Measurements from ENCODE around the gene ROBO1. TPM values are rescaled to one million over a fixed set of nuclear protein-coding genes. Genes with fewer than 3 reads are reported as not detected.

ROBO1 gene
- total RNA-seq, 2 experiments from 2014 or later = 0.36 to 0.69 TPM

DNA sequence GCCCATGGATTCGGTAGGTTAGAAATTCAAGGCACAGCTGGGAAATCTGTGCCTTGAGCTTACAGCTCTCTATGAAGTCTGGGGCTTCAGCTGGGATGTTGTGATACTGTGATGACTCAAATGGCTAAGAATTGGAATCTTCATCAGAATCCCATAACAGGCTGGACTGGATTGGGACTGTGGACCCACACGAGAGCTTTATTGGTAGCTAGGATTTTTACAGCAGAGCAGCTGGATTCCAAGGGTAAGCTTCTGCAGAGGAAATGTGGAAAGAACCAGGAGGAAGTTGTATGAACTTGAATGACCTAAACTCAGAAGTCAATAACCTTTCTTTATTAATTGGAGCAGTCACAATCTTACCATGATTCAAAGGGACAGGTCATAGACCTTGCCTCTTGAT, 1187.1 kb downstream of the ROBO1 start:
- Histone ChIP-seq H3K4me1 (ENCODE audit: insufficient read depth, low read length) (no peaks in the 10 kb centered on the region), H3K27me3 (ENCODE audit: control insufficient read depth in 1 of 2, insufficient read depth in 2 of 2, low read length in 2 of 2) (no peaks in the 10 kb centered on the region), H3K9me3 (ENCODE audit: control insufficient read depth in 1 of 2, insufficient read depth in 1 of 2, low read length in 2 of 2) (no peaks in the 10 kb centered on the region), H3K27ac (ENCODE audit: low read depth in 1 of 2, low read length in 2 of 2) (no peak overlapping the region), H3K4me3 (ENCODE audit: low read length) (no peak overlapping the region), H3K36me3 (ENCODE audit: insufficient read depth, low read length) (no peaks in the 10 kb centered on the region)
- no peaks in the 10 kb centered on the region for H3K4me1 Mint-ChIP-seq (ENCODE audit: low read depth)
- DNase-seq = no peak
- no peaks in the 10 kb centered on the region for H3K9me3 Mint-ChIP-seq
- ChIA-PET CTCF (no interaction called here), POLR2A (no interaction called here)
- no peaks in the 10 kb centered on the region for H3K36me3 Mint-ChIP-seq (ENCODE audit: low read depth)
- no peak for ATAC-seq (ENCODE audit: poor library complexity)
- TF ChIP-seq, protein P1, sequence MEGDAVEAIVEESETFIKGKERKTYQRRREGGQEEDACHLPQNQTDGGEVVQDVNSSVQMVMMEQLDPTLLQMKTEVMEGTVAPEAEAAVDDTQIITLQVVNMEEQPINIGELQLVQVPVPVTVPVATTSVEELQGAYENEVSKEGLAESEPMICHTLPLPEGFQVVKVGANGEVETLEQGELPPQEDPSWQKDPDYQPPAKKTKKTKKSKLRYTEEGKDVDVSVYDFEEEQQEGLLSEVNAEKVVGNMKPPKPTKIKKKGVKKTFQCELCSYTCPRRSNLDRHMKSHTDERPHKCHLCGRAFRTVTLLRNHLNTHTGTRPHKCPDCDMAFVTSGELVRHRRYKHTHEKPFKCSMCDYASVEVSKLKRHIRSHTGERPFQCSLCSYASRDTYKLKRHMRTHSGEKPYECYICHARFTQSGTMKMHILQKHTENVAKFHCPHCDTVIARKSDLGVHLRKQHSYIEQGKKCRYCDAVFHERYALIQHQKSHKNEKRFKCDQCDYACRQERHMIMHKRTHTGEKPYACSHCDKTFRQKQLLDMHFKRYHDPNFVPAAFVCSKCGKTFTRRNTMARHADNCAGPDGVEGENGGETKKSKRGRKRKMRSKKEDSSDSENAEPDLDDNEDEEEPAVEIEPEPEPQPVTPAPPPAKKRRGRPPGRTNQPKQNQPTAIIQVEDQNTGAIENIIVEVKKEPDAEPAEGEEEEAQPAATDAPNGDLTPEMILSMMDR (IDR thresholded peaks at IDR 0.05) = no peak
- no peak overlapping the region for H3K4me3 Mint-ChIP-seq
- intact Hi-C loops (cut with DNase I, micrococcal nuclease) = no loop called here
- no peaks in the 10 kb centered on the region for H3K27me3 Mint-ChIP-seq
- no peak overlapping the region for H3K27ac Mint-ChIP-seq

- H3K36me3 ChIP-seq (ENCODE audit: insufficient read depth, low read length) = no peaks in the 10 kb centered on the region
- no peak overlapping the region for H3K4me3 ChIP-seq (ENCODE audit: low read length)
- H3K27ac Mint-ChIP-seq = no peak overlapping the region
- ChIA-PET POLR2A (no interaction called here), CTCF (no interaction called here)
- H3K27me3 Mint-ChIP-seq = no peaks in the 10 kb centered on the region
- no peak overlapping the region for H3K4me3 Mint-ChIP-seq
- DNase-seq (no peak), ATAC-seq (ENCODE audit: poor library complexity) (no peak)
- intact Hi-C loops (cut with DNase I, micrococcal nuclease) = no loop called here
- peaks cover 9% of the 10 kb centered on the region for H3K9me3 Mint-ChIP-seq
- H3K36me3 Mint-ChIP-seq (ENCODE audit: low read depth) = no peaks in the 10 kb centered on the region
- H3K9me3 ChIP-seq (ENCODE audit: control insufficient read depth in 1 of 2, insufficient read depth in 1 of 2, low read length in 2 of 2) = no peaks in the 10 kb centered on the region
- TF ChIP-seq, protein P1 (IDR thresholded peaks at IDR 0.05) = no peak
- H3K4me1 ChIP-seq (ENCODE audit: insufficient read depth, low read length) = no peaks in the 10 kb centered on the region
- no peaks in the 10 kb centered on the region for H3K4me1 Mint-ChIP-seq (ENCODE audit: low read depth)
- no peaks in the 10 kb centered on the region for H3K27me3 ChIP-seq (ENCODE audit: control insufficient read depth in 1 of 2, insufficient read depth in 2 of 2, low read length in 2 of 2)
- no peak overlapping the region for H3K27ac ChIP-seq (ENCODE audit: low read depth in 1 of 2, low read length in 2 of 2)
Measured at GRCh38 chr3:78571486-78571885, 1196.3 kb downstream of the ROBO1 start.

DNA sequence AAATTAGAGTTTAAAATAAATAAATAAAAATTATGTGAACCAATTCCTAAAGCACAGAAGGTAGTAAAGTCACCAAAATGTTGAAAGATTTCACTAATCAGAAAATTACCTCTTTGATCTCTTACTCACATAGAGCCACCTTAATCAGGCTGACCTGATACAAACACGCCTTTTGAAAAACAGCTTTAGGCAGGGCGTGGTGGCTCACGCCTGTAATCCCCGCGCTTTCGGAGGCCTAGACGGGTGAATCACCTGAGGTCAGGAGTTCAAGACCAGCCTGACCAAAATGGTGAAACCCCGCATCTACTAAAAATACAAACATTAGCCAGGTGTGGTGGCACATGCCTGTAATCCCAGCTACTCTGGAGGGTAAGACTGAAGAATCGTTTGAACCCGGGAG, 1197.3 kb downstream of the ROBO1 start:
- DNase-seq (no peak), ATAC-seq (ENCODE audit: poor library complexity) (no peak)
- no peaks in the 10 kb centered on the region for H3K36me3 ChIP-seq (ENCODE audit: insufficient read depth, low read length)
- Mint-ChIP-seq H3K27me3 (no peaks in the 10 kb centered on the region), H3K9me3 (peaks cover 9% of the 10 kb centered on the region), H3K4me3 (no peak overlapping the region), H3K4me1 (ENCODE audit: low read depth) (no peaks in the 10 kb centered on the region), H3K27ac (no peak overlapping the region), H3K36me3 (ENCODE audit: low read depth) (no peaks in the 10 kb centered on the region)
- no peaks in the 10 kb centered on the region for H3K4me1 ChIP-seq (ENCODE audit: insufficient read depth, low read length)
- ChIA-PET POLR2A (no interaction called here), CTCF (no interaction called here)
- TF ChIP-seq, protein P1 (IDR thresholded peaks at IDR 0.05) = no peak
- intact Hi-C loops (cut with DNase I, micrococcal nuclease) = no loop called here
- H3K4me3 ChIP-seq (ENCODE audit: low read length) = no peak overlapping the region
- no peak overlapping the region for H3K27ac ChIP-seq (ENCODE audit: low read depth in 1 of 2, low read length in 2 of 2)
- no peaks in the 10 kb centered on the region for H3K27me3 ChIP-seq (ENCODE audit: control insufficient read depth in 1 of 2, insufficient read depth in 2 of 2, low read length in 2 of 2)
- H3K9me3 ChIP-seq (ENCODE audit: control insufficient read depth in 1 of 2, insufficient read depth in 1 of 2, low read length in 2 of 2) = no peaks in the 10 kb centered on the region

All from CD4-positive, alpha-beta T cell (primary cell).